Testis (tissue), 2 donors: ENCODE data around the gene GRIK4.

Experiments used
- POLR2A ChIP-seq: fragments of 450-650 bp; IDR thresholded peaks from one replicate; pipeline ENCODE4 v1.6.1; 2017; ENCODE audit warnings: antibody characterized with exemption, mild to moderate bottlenecking, moderate library complexity
- TF ChIP-seq, protein P1 (sequence below), 3 experiments: fragments of 450-650 bp in 2 of 3; fragments of 200-600 bp in 1 of 3; sonication (generic) in 1 of 3; IDR thresholded peaks; one replicate each; pipeline ENCODE4 v1.5.1; 2016 to 2019; ENCODE audit warnings: antibody characterized with exemption in 3 of 3, mild to moderate bottlenecking in 2 of 3, moderate library complexity in 1 of 3

DNA sequence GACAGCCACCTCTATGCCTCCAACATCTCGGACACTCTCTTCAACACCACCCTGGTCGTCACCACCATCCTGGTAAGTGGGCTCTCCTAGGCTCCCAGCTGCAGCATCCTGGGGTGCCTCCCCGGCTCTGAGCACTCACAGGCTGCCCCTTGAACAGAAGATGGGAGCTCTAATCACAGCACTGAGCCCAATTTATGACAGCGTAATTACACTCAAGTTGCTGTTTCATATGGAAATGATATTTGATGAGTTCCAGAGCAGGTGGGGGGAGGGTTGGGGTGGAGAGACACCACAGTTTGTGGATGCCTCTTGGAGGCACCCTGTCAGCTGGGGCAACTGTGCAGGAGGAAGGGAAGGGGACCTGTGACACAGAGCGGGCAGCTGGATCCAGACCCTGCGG is 387.0 kb downstream of the GRIK4 start:
- TF ChIP-seq POLR2A: no peak
- TF ChIP-seq, protein P1, sequence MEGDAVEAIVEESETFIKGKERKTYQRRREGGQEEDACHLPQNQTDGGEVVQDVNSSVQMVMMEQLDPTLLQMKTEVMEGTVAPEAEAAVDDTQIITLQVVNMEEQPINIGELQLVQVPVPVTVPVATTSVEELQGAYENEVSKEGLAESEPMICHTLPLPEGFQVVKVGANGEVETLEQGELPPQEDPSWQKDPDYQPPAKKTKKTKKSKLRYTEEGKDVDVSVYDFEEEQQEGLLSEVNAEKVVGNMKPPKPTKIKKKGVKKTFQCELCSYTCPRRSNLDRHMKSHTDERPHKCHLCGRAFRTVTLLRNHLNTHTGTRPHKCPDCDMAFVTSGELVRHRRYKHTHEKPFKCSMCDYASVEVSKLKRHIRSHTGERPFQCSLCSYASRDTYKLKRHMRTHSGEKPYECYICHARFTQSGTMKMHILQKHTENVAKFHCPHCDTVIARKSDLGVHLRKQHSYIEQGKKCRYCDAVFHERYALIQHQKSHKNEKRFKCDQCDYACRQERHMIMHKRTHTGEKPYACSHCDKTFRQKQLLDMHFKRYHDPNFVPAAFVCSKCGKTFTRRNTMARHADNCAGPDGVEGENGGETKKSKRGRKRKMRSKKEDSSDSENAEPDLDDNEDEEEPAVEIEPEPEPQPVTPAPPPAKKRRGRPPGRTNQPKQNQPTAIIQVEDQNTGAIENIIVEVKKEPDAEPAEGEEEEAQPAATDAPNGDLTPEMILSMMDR (IDR thresholded peaks at IDR 0.05): no peak
